ENCODE results near the gene IL18BP. TPM values are rescaled to one million over a fixed set of nuclear protein-coding genes. Genes with fewer than 3 reads are reported as not detected.

Gene IL18BP
- polyA plus RNA-seq, 1 donor (not counting 4 experiments of a cell fraction or from before 2014, with no cell fraction given), result 2.9 TPM

GRCh38 chr11:72030472-72031045, 31.9 kb downstream of the IL18BP start:
- Histone ChIP-seq H3K9me3 (ENCODE audit: control insufficient read depth, low read depth, low read length) (no peaks in the 10 kb centered on the region), H3K79me2 (ENCODE audit: control insufficient read depth, insufficient read depth, low read length) (peaks cover 31% of the 10 kb centered on the region), H3K36me3 (ENCODE audit: control insufficient read depth in 2 of 2, extremely low read depth in 1 of 2, insufficient read depth in 2 of 2, low read length in 2 of 2) (peaks cover 13 to 27% of the 10 kb centered on the region in 2 experiments), H2AFZ (ENCODE audit: control insufficient read depth, low read length) (no peak overlapping the region), H3K9me1 (ENCODE audit: control insufficient read depth, extremely low read depth, insufficient read depth, low read length) (no peaks in the 10 kb centered on the region), H3K27ac (ENCODE audit: control insufficient read depth, insufficient read depth, low read length) (no peak overlapping the region), H3K9ac (ENCODE audit: control insufficient read depth, extremely low read depth, insufficient read depth, low read length) (no peak overlapping the region), H3K4me2 (ENCODE audit: control insufficient read depth, extremely low read depth, insufficient read depth, low read depth, low read length) (no peak overlapping the region), H3K4me1 (ENCODE audit: control insufficient read depth, extremely low read depth, insufficient read depth, low read length) (peaks cover 5% of the 10 kb centered on the region), H4K20me1 (ENCODE audit: control insufficient read depth, extremely low read depth, insufficient read depth, low read length) (no peaks in the 10 kb centered on the region), H3K4me3 (ENCODE audit: control insufficient read depth in 2 of 3, extremely low read depth in 1 of 3, insufficient read depth in 2 of 3, low read depth in 1 of 3, low read length in 3 of 3) (no peak overlapping the region), H3K27me3 (ENCODE audit: control insufficient read depth, extremely low read depth, insufficient read depth, low read length) (no peaks in the 10 kb centered on the region)
- DNase-seq (ENCODE audit: low read depth, low spot score) (no peak), FAIRE-seq (no peak)
- dilution Hi-C loops (cut with MboI; ENCODE audit: extremely low pct_ligation_motif_present, low sequenced_read_pairs), result no loop called here
- TF ChIP-seq CTCF (optimal IDR thresholded peaks at IDR 0.05 in 1 of 3, IDR thresholded peaks at IDR 0.05 in 1 of 3, conservative IDR thresholded peaks at IDR 0.05 in 1 of 3; ENCODE audit: extremely low read depth in 1 of 3, insufficient read depth in 2 of 3, low read length in 3 of 3), result no peak
- TF ChIP-seq EZH2 (IDR thresholded peaks at IDR 0.05; ENCODE audit: low read length), result no peak

GRCh38 chr11:72036687-72037086, 38.0 kb downstream of the IL18BP start:
- Histone ChIP-seq H3K9me3 (ENCODE audit: control insufficient read depth, low read depth, low read length) (no peaks in the 10 kb centered on the region), H3K4me3 (ENCODE audit: control insufficient read depth in 2 of 3, extremely low read depth in 1 of 3, insufficient read depth in 2 of 3, low read depth in 1 of 3, low read length in 3 of 3) (no peak overlapping the region), H3K27me3 (ENCODE audit: control insufficient read depth, extremely low read depth, insufficient read depth, low read length) (no peaks in the 10 kb centered on the region), H3K4me1 (ENCODE audit: control insufficient read depth, extremely low read depth, insufficient read depth, low read length) (peaks cover 40% of the 10 kb centered on the region), H3K9me1 (ENCODE audit: control insufficient read depth, extremely low read depth, insufficient read depth, low read length) (no peaks in the 10 kb centered on the region), H2AFZ (ENCODE audit: control insufficient read depth, low read length) (no peak overlapping the region), H3K27ac (ENCODE audit: control insufficient read depth, insufficient read depth, low read length) (no peak overlapping the region), H3K9ac (ENCODE audit: control insufficient read depth, extremely low read depth, insufficient read depth, low read length) (no peak overlapping the region), H3K79me2 (ENCODE audit: control insufficient read depth, insufficient read depth, low read length) (peaks cover 71% of the 10 kb centered on the region), H3K36me3 (ENCODE audit: control insufficient read depth in 2 of 2, extremely low read depth in 1 of 2, insufficient read depth in 2 of 2, low read length in 2 of 2) (peaks cover 3 to 16% of the 10 kb centered on the region in 2 experiments), H3K4me2 (ENCODE audit: control insufficient read depth, extremely low read depth, insufficient read depth, low read depth, low read length) (no peak overlapping the region), H4K20me1 (ENCODE audit: control insufficient read depth, extremely low read depth, insufficient read depth, low read length) (peaks cover 3% of the 10 kb centered on the region)
- dilution Hi-C loops (cut with MboI; ENCODE audit: extremely low pct_ligation_motif_present, low sequenced_read_pairs), result no loop called here
- TF ChIP-seq CTCF (optimal IDR thresholded peaks at IDR 0.05 in 1 of 3, IDR thresholded peaks at IDR 0.05 in 1 of 3, conservative IDR thresholded peaks at IDR 0.05 in 1 of 3; ENCODE audit: extremely low read depth in 1 of 3, insufficient read depth in 2 of 3, low read length in 3 of 3), result no peak
- TF ChIP-seq EZH2 (IDR thresholded peaks at IDR 0.05; ENCODE audit: low read length), result no peak
- DNase-seq (ENCODE audit: low read depth, low spot score) (no peak), FAIRE-seq (no peak)

Data from keratinocyte (primary cell).